ENCODE results near the gene PLEKHH3. TPM values are rescaled to one million over a fixed set of nuclear protein-coding genes. Genes with fewer than 3 reads are reported as not detected.

PLEKHH3 gene
- total RNA-seq, 1 donor from 2014 or later = 3.4 TPM

GRCh38 chr17:42681976-42682721, 5.4 kb upstream of the PLEKHH3 start, which contains the start of gene CNTNAP1:
Gene CNTNAP1, plus strand, starts transcription at chr17:42682531. Its CDS starts 299 bp downstream, at chr17:42682830.
- H3K4me3 Mint-ChIP-seq = peak within 1 kb of the TSS; percentile 90
- Histone ChIP-seq H3K9ac (no peak within 1 kb of the TSS), H3K4me3 (peak within 1 kb of the TSS; percentile 68), H4K20me1 (ENCODE audit: low read depth) (peaks cover 7% of the 10 kb centered on the region), H3K27me3 (peaks cover 17% of the 10 kb centered on the region), H3K36me3 (no peaks in the 10 kb centered on the region), H3K9me3 (ENCODE audit: low read depth) (no peaks in the 10 kb centered on the region), H3K79me2 (ENCODE audit: low read depth) (no peaks in the 10 kb centered on the region), H2AFZ (replicated peaks) (peak within 1 kb of the TSS; percentile 75), H3K27ac (no peak within 1 kb of the TSS), H3K4me1 (peaks cover 32% of the 10 kb centered on the region), H3K4me2 (peak within 1 kb of the TSS; percentile 83), H3F3A (ENCODE audit: low read depth) (peaks cover 67% of the 10 kb centered on the region)
- peak; percentile 89 for DNase-seq (ENCODE audit: low spot score)
- peaks cover 46% of the 10 kb centered on the region for H3K4me1 Mint-ChIP-seq
- peaks cover 10% of the 10 kb centered on the region for H3K36me3 Mint-ChIP-seq
- peaks cover 5% of the 10 kb centered on the region for H3K27me3 Mint-ChIP-seq (ENCODE audit: insufficient read depth, low read depth)
- peak within 1 kb of the TSS; percentile 30 for H3K27ac Mint-ChIP-seq
- no peaks in the 10 kb centered on the region for H3K9me3 Mint-ChIP-seq
- no peak for TF ChIP-seq EZH2phosphoT487 (IDR thresholded peaks at IDR 0.05)
- TF ChIP-seq CTCF (IDR thresholded peaks at IDR 0.05) = no peak
- no peak for TF ChIP-seq EZH2 (IDR thresholded peaks at IDR 0.05)

- peak overlapping the region; percentile 79 for H3K4me3 Mint-ChIP-seq
- TF ChIP-seq CTCF (IDR thresholded peaks at IDR 0.05) = no peak
- TF ChIP-seq EZH2phosphoT487 (IDR thresholded peaks at IDR 0.05) = no peak
- no peak for TF ChIP-seq EZH2 (IDR thresholded peaks at IDR 0.05)
- H3K9ac ChIP-seq = no peak overlapping the region
- H2AFZ ChIP-seq (replicated peaks) = no peak overlapping the region
- no peak overlapping the region for H3K27ac ChIP-seq
- peaks cover 70% of the 10 kb centered on the region for H3F3A ChIP-seq (ENCODE audit: low read depth)
- peak overlapping the region; percentile 83 for H3K4me2 ChIP-seq
- H3K27ac Mint-ChIP-seq = peak overlapping the region; percentile 83
- H3K36me3 ChIP-seq = no peaks in the 10 kb centered on the region
- peaks cover 39% of the 10 kb centered on the region for H3K4me1 Mint-ChIP-seq
- peaks cover 15% of the 10 kb centered on the region for H4K20me1 ChIP-seq (ENCODE audit: low read depth)
- H3K36me3 Mint-ChIP-seq = peaks cover 4% of the 10 kb centered on the region
- no peak overlapping the region for H3K4me3 ChIP-seq
- no peaks in the 10 kb centered on the region for H3K9me3 ChIP-seq (ENCODE audit: low read depth)
- peaks cover 10% of the 10 kb centered on the region for H3K79me2 ChIP-seq (ENCODE audit: low read depth)
- H3K27me3 ChIP-seq = peaks cover 26% of the 10 kb centered on the region
- DNase-seq (ENCODE audit: low spot score) = no peak
- no peaks in the 10 kb centered on the region for H3K9me3 Mint-ChIP-seq
- peaks cover 5% of the 10 kb centered on the region for H3K27me3 Mint-ChIP-seq (ENCODE audit: insufficient read depth, low read depth)
- peaks cover 35% of the 10 kb centered on the region for H3K4me1 ChIP-seq
Observed at GRCh38 chr17:42680331-42680808, 3.6 kb upstream of the PLEKHH3 start.

GRCh38 chr17:42679492-42680330, 2.9 kb upstream of the PLEKHH3 start:
- no peaks in the 10 kb centered on the region for H3K36me3 ChIP-seq
- peaks cover 70% of the 10 kb centered on the region for H3F3A ChIP-seq (ENCODE audit: low read depth)
- H3K9me3 Mint-ChIP-seq = no peaks in the 10 kb centered on the region
- no peak overlapping the region for H3K9ac ChIP-seq
- H4K20me1 ChIP-seq (ENCODE audit: low read depth) = peaks cover 22% of the 10 kb centered on the region
- H3K79me2 ChIP-seq (ENCODE audit: low read depth) = peaks cover 11% of the 10 kb centered on the region
- H2AFZ ChIP-seq (replicated peaks) = peak overlapping the region; percentile 28
- H3K36me3 Mint-ChIP-seq = peaks cover 3% of the 10 kb centered on the region
- peaks cover 42% of the 10 kb centered on the region for H3K4me1 ChIP-seq
- peak overlapping the region; percentile 83 for H3K4me2 ChIP-seq
- peaks cover 33% of the 10 kb centered on the region for H3K27me3 ChIP-seq
- peak; percentile 92 for DNase-seq (ENCODE audit: low spot score)
- H3K4me3 ChIP-seq = no peak overlapping the region
- no peaks in the 10 kb centered on the region for H3K9me3 ChIP-seq (ENCODE audit: low read depth)
- H3K27ac Mint-ChIP-seq = peak overlapping the region; percentile 53
- H3K4me3 Mint-ChIP-seq = peak overlapping the region; percentile 75
- H3K4me1 Mint-ChIP-seq = peaks cover 43% of the 10 kb centered on the region
- H3K27me3 Mint-ChIP-seq (ENCODE audit: insufficient read depth, low read depth) = peaks cover 5% of the 10 kb centered on the region
- TF ChIP-seq EZH2phosphoT487 (IDR thresholded peaks at IDR 0.05) (no peak), CTCF (IDR thresholded peaks at IDR 0.05) (peak; percentile 80), EZH2 (IDR thresholded peaks at IDR 0.05) (no peak)
- peak overlapping the region; percentile 6 for H3K27ac ChIP-seq
